LNCAP (cell line): Measurements from ENCODE around the gene ZNF561.

Source experiments
- CTCF ChIP-seq: fragments of 450-650 bp; IDR thresholded peaks from 2 replicates; pipeline ENCODE4 v1.5.1; 2017; ENCODE audit warnings: mild to moderate bottlenecking

The ZNF561 gene

GRCh38 chr19:9621156-9622037 is at the start of gene ZNF561:
Gene ZNF561 (minus strand): TSS chr19:9621232. CDS start chr19:9619456, 1,776 bp downstream.
- TF ChIP-seq CTCF: no peak

DNA sequence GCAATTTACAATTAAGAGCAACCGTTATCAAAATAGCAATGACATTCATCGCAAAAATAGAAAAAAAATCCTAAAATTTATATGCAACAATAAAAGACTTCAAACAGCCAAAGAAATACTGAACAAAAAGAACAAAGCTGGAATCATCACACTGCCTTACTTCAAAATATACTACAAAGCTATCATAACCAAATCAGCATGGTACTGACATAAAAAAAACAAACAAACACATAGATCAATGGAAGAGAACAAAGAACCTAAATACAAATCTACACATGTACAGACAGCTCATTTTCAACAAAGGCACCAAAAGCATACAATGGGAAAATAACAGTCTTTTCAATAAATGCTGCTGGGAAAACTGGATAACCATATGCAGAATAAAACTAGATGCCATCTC is 47.5 kb upstream of the ZNF561 start:
- TF ChIP-seq CTCF: no peak

- no peak for TF ChIP-seq CTCF
Observed at GRCh38 chr19:9667898-9668297, 46.9 kb upstream of the ZNF561 start.

GRCh38 chr19:9658769-9659168 is 37.7 kb upstream of the ZNF561 start:
- no peak for TF ChIP-seq CTCF

DNA sequence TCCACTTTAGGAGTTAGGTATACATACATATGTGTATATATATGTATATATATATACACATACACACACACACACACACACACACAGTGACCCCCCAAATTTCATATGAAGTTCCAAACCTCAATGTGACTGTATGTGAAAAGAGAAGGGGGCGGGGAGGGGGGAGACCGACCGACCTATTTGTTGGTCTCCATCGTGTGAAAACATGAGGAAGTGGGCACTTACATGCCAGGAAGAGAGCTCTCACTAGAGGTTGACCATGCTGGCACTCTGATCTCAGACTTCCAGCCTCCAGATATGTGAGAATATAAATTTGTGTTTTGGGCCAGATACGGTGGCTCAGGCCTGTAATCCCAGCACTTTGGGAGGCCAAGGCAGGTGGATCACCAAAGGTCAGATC is 29.3 kb upstream of the ZNF561 start:
- no peak for TF ChIP-seq CTCF

GRCh38 chr19:9645472-9645871 is 24.4 kb upstream of the ZNF561 start:
- no peak for TF ChIP-seq CTCF

DNA sequence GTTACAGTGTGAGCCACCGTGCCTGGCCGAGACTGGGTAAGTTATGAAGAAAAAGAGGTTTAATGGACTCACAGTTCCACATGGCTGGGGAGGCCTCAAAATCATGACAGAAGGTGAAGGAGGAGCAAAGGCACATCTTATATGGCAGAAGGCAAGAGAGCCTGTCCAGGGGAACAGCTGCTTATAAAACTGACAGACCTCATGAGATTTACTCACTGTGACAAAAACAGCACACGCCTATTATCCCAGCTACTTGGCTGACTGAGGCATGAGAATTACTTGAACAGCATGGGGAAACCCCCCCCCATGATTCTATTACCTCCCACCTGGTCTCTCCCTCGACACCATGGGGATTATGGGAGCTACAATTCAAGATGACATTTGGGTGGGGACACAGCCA is 23.4 kb upstream of the ZNF561 start:
- TF ChIP-seq CTCF: no peak

DNA sequence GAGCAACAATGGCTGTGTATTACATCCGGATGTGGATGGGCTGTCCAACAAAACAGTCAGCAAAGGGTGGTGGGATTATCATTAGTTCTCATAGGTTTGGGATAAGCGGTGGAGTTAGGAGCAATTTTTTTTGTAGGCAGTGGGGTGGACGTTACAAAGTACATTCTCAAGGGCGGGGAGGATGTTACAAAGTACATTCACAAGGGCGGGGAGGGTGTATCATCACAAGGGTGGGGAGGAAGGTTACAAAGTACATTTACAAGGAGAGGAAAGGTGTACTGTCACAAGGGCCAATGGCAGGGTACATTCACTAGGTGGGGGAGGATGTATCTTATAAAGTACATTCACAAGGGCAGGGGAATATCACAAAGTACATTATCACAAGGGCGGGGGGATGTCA is 20.8 kb upstream of the ZNF561 start:
- no peak for TF ChIP-seq CTCF
